Endothelial cell of umbilical vein (primary cell): ENCODE data around the gene CARNS1.

Experiments used
- CTCF ChIP-seq, 2 donors: IDR thresholded peaks; 1 replicate in 1 of 2; 2 replicates in 1 of 2; pipeline ENCODE4 v1.5.1; 2011; ENCODE audit warnings: low read length in 2 of 2, mild to moderate bottlenecking in 2 of 2, moderate library complexity in 2 of 2, control low read depth in 1 of 2, inconsistent platforms in 1 of 2, low read depth in 1 of 2; ENCODE audit not compliant: insufficient read depth in 1 of 2; ENCODE audit errors: extremely low read depth in 1 of 2
- FOS ChIP-seq: IDR thresholded peaks from 2 replicates; pipeline ENCODE4 v1.6.1; 2011; ENCODE audit warnings: mild to moderate bottlenecking, low read length, moderate library complexity, borderline replicate concordance; ENCODE audit not compliant: insufficient read depth
- GATA2 ChIP-seq: IDR thresholded peaks from 2 replicates; pipeline ENCODE4 v1.7.0; 2011; ENCODE audit warnings: low read depth, mild to moderate bottlenecking, moderate library complexity, mixed read lengths, low read length; ENCODE audit not compliant: insufficient read length, insufficient read depth
- POLR2A ChIP-seq: IDR thresholded peaks from 2 replicates; pipeline ENCODE4 v1.6.1; 2012; ENCODE audit warnings: low read depth, mild to moderate bottlenecking, control low read depth, low read length

- no peak for TF ChIP-seq CTCF (IDR thresholded peaks at IDR 0.05; ENCODE audit: extremely low read depth in 1 of 2, insufficient read depth in 1 of 2, low read depth in 1 of 2, low read length in 2 of 2)
- TF ChIP-seq POLR2A: no peak
- TF ChIP-seq FOS: no peak
- TF ChIP-seq GATA2: no peak
These were observed 23.2 kb upstream of the CARNS1 start for GRCh38 chr11:67392183-67392715.
